ENCODE data around the gene CHD6. TPM values are rescaled to one million over a fixed set of nuclear protein-coding genes. Genes with fewer than 3 reads are reported as not detected.

Gene CHD6
- total and polyA plus RNA-seq, 11 donors = 6.5 to 52.8 (median 38.9) TPM

DNA sequence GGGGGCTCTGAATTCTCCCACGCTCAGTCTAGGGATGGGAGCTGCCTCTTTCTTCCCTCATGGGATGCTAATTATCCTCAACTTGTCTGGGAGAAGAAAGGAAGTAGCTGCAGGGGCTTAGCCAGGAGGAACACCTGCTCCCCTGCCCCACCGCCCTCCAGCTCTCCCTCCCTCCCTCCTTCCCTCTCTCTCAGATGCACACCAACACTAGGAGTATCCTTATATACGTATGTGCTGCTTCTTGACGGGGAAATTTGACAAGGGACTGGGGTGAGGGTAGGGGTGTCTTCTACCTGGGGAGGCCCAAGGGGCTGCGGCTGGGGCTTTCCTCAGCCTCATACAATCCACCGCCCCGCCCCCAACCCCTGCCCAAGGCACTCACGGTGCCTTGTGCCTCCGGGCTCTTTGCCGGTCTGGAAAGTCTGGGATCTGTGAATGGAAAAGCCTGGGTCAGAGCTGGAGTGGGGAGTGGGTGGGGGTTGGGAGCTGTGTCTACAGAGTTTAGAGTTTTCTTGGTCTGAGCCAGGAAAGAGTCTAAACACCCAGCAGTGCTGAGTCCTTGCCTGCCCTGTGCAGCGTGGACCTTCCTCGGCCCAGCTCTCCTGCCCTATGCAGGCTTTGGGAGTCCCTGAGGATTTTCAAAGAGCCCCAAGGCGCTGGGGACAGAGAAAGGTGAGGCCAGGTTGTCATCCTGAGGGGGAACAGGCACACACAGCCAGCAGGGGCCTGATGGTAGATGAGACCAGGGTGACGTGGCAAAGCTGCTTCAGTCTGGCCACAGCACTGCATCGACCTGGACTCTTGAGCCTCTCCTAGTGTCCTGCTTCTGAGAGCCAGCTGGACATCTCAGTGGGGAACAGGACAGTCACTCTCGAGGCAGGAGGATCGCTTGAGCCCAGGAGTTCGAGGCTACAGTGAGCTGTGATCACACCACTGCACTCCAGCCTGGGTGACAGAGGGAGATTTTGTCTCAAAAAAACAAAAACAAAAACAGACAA, 222.2 kb downstream of the CHD6 start:
- intact Hi-C loops (cut with DNase I) = loop anchor here in 2 of 10 donors (5.0 to 10.0 kb wide), 2 partner anchors 34 to 151 kb away; no protein-coding TSS in a partner anchor
- TF ChIP-seq, protein P1, sequence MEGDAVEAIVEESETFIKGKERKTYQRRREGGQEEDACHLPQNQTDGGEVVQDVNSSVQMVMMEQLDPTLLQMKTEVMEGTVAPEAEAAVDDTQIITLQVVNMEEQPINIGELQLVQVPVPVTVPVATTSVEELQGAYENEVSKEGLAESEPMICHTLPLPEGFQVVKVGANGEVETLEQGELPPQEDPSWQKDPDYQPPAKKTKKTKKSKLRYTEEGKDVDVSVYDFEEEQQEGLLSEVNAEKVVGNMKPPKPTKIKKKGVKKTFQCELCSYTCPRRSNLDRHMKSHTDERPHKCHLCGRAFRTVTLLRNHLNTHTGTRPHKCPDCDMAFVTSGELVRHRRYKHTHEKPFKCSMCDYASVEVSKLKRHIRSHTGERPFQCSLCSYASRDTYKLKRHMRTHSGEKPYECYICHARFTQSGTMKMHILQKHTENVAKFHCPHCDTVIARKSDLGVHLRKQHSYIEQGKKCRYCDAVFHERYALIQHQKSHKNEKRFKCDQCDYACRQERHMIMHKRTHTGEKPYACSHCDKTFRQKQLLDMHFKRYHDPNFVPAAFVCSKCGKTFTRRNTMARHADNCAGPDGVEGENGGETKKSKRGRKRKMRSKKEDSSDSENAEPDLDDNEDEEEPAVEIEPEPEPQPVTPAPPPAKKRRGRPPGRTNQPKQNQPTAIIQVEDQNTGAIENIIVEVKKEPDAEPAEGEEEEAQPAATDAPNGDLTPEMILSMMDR (IDR thresholded peaks at IDR 0.05) = no peak
- TF ChIP-seq POLR2A (IDR thresholded peaks at IDR 0.05) = no peak
- no peak overlapping the region for H3K4me3 ChIP-seq
- 70 to 76% (median 73%) methylated on average over 17 to 18 of the region's 18 CpGs for WGBS, 4 donors
- DNase-seq (peak in 2 of 5 donors; percentile 44 to 54), ATAC-seq (peak; percentile 6 to 31 (median 17))
- no peaks in the 10 kb centered on the region for H3K27me3 ChIP-seq
- H3K9me3 ChIP-seq = no peaks in the 10 kb centered on the region
- peaks cover 0 to 73% (median 26%) of the 10 kb centered on the region in 12 donors for H3K4me1 ChIP-seq
- H3K36me3 ChIP-seq = no peaks in the 10 kb centered on the region
- peak overlapping the region in 10 of 12 donors; percentile 37 to 82 (median 58) for H3K27ac ChIP-seq

DNA sequence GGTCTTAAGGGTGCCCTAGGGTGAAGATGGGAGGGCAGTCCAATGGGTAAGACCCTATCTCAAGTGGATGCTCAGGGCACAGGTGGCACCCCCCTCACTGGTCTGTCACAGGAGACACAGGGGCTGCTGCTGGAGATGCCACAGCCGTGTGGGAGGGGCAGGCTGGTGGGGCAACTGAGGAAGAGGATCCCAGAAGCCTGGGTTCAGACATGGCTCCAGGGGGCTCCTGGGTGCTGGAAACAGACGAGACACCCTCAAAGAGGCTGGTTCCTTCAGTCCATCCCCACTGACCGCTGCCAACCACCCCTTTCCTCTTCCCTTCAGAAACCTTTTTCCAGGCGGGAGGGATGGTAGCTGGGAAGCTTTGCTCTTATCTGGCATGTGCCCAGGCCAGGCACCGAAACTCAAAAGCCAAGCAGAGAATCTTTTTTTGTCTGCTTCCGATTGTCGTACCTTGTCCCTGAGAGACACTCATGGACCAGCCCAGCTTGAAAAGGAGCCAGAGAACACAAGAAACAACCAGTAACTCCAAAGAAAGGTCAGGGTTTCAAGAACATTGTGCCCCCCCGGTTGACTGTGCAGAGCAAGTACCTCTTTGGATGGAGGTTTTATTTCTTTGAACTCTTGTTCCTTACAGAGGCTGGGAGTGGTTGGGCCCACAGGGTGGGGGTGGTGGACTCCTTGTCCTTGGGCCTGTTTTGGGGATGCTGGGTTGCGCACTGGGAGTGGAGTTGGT, 223.1 kb downstream of the CHD6 start:
- Histone ChIP-seq H3K9me3 (no peaks in the 10 kb centered on the region), H3K4me3 (no peak overlapping the region), H3K27me3 (no peaks in the 10 kb centered on the region), H3K4me1 (peaks cover 0 to 73% (median 26%) of the 10 kb centered on the region in 12 donors), H3K36me3 (no peaks in the 10 kb centered on the region), H3K27ac (peak overlapping the region in 9 of 12 donors; percentile 37 to 82 (median 62))
- peak in 2 of 5 donors; percentile 25 to 60 for DNase-seq
- TF ChIP-seq POLR2A (IDR thresholded peaks at IDR 0.05) = no peak
- TF ChIP-seq, protein P1 (IDR thresholded peaks at IDR 0.05) = no peak
- 55 to 69% (median 62%) methylated on average over 8 to 9 of the region's 9 CpGs for WGBS, 4 donors
- intact Hi-C loops (cut with DNase I) = loop anchor here in 3 of 10 donors (5.0 to 10.0 kb wide), 3 partner anchors 33 to 150 kb away; no protein-coding TSS in a partner anchor
- ATAC-seq = peak; percentile 3 to 21 (median 6)

DNA sequence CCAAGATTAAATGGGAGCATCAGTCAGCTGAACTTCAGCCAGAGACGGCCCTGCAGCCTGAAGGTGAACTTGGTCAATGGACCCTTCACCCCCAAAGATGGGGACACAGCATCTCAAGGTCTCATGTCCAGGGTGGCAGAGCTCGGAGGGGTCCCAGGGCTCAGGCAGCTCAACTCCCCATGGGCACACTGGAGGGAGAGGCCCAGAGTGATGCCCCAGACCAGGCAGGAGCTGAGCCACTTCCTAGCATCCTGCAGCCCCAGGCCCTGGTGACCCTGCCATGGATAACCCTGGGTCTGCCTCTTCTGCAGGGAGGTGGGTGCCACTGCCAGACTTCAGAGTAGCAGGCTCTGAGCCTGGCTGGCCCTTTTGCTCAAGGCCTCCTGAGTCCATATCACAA, 224.1 kb downstream of the CHD6 start:
- Histone ChIP-seq H3K27me3 (no peaks in the 10 kb centered on the region), H3K27ac (peak overlapping the region in 8 of 12 donors; percentile 18 to 82 (median 62)), H3K4me3 (no peak overlapping the region), H3K9me3 (no peaks in the 10 kb centered on the region), H3K36me3 (no peaks in the 10 kb centered on the region), H3K4me1 (peaks cover 0 to 69% (median 26%) of the 10 kb centered on the region in 12 donors)
- TF ChIP-seq, protein P1 (IDR thresholded peaks at IDR 0.05) = no peak
- no peak for TF ChIP-seq POLR2A (IDR thresholded peaks at IDR 0.05)
- 92% methylated on average over 2 of the region's 2 CpGs; no CpG with 5 or more reads in 2 of the 4 donors for WGBS, 4 donors
- DNase-seq (no peak), ATAC-seq (no peak)
- intact Hi-C loops (cut with DNase I) = loop anchor here in 2 of 10 donors (5.0 to 10.0 kb wide), 2 partner anchors 37 to 149 kb away; no protein-coding TSS in a partner anchor

Data from heart left ventricle (tissue), 16 donors.